RWPE1 (cell line): ENCODE data around the gene BRD9.
"Not testable (repeated sequence)": the region's sequence is repeated elsewhere in the genome, so short reads cannot be mapped to it uniquely, and the experiment has no call there.

Source experiments
- CTCF ChIA-PET: fragments of 350-600 bp; sonication (Branson Sonifier 250); formaldehyde crosslinking; extraction: SDS; loops from one replicate; lab custom pipeline; 2021; lab: Yijun Ruan, JAX
- POLR2A ChIA-PET: fragments of 400-600 bp; formaldehyde crosslinking; extraction: SDS; loops from one replicate; lab custom pipeline; 2020; ENCODE audit warnings: antibody characterized with exemption; ENCODE audit not compliant: low non-redundant PET; lab: Yijun Ruan, JAX
- DNase-seq: peaks from one replicate; pipeline ENCODE4 v3.0.0; 2012; ENCODE audit warnings: low spot score
- H3K27ac ChIP-seq: fragments of 450-650 bp; 2 replicates; pipeline ENCODE4 v1.5.1; 2017
- TF ChIP-seq, protein P1 (sequence below): fragments of 450-650 bp; conservative IDR thresholded peaks from 2 replicates; pipeline ENCODE4 v1.5.1; 2017; ENCODE audit warnings: low read depth, mild to moderate bottlenecking

The BRD9 gene

DNA sequence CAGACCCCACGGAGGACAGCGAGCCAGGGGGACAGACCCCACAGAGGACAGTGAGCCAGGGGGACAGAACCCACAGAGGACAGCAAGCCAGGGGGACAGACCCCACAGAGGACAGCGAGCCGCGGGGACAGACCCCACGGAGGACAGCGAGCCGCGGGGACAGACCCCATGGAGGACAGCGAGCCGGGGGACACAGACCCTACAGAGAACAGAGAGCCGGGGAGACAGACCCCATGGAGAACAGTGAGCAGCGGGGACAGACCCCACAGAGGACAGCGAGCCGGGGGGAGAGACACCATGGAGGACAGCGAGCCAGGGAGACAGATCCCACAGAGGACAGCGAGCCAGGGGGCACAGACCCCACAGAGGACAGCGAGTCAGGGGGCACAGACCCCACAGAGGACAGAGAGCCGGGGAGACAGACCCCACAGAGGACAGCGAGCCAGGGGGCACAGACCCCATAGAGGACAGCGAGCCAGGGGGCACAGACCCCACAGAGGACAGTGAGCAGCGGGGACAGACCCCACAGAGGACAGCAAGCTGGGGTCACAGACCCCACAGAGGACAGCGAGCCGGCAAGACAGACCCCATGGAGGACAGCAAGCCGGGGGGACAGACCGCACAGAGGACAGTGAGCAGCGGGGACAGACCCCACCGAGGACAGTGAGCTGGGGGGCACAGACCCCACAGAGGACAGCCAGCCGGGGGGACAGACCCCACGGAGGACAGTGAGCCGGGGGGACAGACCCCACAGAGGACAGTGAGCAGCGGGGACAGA is 37.4 kb downstream of the BRD9 start:
- no peak for DNase-seq
- ChIA-PET POLR2A (no interaction called here), CTCF (no interaction called here)
- TF ChIP-seq, protein P1, sequence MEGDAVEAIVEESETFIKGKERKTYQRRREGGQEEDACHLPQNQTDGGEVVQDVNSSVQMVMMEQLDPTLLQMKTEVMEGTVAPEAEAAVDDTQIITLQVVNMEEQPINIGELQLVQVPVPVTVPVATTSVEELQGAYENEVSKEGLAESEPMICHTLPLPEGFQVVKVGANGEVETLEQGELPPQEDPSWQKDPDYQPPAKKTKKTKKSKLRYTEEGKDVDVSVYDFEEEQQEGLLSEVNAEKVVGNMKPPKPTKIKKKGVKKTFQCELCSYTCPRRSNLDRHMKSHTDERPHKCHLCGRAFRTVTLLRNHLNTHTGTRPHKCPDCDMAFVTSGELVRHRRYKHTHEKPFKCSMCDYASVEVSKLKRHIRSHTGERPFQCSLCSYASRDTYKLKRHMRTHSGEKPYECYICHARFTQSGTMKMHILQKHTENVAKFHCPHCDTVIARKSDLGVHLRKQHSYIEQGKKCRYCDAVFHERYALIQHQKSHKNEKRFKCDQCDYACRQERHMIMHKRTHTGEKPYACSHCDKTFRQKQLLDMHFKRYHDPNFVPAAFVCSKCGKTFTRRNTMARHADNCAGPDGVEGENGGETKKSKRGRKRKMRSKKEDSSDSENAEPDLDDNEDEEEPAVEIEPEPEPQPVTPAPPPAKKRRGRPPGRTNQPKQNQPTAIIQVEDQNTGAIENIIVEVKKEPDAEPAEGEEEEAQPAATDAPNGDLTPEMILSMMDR, result no peak
- H3K27ac ChIP-seq, result no peak overlapping the region

DNA sequence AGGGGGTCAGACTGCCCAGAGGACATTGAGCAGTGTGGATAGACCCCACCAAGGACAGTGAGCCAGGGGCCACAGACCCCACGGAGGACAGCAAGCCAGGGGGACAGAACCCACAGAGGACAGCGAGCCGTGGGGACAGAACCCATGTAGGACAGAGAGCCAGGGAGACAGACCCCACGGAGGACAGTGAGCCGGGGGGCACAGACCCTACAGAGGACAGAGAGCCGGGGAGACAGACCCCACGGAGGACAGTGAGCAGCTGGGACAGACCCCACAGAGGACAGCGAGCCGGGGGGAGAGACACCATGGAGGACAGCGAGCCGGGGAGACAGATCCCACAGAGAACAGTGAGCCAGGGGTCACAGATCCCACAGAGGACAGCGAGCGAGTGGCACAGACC is 38.4 kb downstream of the BRD9 start:
- DNase-seq, result no peak
- TF ChIP-seq, protein P1, result no peak
- H3K27ac ChIP-seq, result no peak overlapping the region
- POLR2A ChIA-PET, result no interaction called here
- CTCF ChIA-PET, result no interaction called here

DNA sequence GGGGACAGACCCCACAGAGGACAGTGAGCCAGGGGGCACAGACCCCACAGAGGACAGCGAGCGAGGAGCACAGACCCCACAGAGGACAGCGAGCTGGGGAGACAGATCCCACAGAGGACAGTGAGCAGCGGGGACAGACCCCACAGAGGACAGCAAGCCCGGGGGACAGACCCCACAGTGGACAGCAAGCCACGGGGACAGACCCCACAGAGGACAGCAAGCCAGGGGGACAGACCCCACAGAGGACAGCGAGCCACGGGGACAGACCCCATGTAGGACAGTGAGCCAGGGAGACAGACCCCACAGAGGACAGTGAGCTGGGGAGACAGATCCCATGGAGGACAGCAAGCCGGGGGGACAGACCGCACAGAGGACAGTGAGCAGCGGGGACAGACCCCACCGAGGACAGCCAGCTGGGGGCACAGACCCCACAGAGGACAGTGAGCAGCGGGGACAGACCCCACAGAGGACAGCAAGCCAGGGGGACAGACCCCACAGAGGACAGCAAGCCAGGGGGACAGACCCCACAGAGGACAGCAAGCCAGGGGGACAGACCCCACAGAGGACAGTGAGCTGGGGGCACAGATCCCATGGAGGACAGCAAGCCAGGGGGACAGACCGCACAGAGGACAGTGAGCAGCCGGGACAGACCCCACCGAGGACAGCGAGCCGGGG is 39.0 kb downstream of the BRD9 start:
- POLR2A ChIA-PET, DNase-seq, H3K27ac ChIP-seq: not testable (repeated sequence)
- CTCF ChIA-PET, result interaction anchor here (0.7 kb wide), 1 partner anchor 8 kb away, joined by 3 read pairs; no protein-coding TSS in a partner anchor

DNA sequence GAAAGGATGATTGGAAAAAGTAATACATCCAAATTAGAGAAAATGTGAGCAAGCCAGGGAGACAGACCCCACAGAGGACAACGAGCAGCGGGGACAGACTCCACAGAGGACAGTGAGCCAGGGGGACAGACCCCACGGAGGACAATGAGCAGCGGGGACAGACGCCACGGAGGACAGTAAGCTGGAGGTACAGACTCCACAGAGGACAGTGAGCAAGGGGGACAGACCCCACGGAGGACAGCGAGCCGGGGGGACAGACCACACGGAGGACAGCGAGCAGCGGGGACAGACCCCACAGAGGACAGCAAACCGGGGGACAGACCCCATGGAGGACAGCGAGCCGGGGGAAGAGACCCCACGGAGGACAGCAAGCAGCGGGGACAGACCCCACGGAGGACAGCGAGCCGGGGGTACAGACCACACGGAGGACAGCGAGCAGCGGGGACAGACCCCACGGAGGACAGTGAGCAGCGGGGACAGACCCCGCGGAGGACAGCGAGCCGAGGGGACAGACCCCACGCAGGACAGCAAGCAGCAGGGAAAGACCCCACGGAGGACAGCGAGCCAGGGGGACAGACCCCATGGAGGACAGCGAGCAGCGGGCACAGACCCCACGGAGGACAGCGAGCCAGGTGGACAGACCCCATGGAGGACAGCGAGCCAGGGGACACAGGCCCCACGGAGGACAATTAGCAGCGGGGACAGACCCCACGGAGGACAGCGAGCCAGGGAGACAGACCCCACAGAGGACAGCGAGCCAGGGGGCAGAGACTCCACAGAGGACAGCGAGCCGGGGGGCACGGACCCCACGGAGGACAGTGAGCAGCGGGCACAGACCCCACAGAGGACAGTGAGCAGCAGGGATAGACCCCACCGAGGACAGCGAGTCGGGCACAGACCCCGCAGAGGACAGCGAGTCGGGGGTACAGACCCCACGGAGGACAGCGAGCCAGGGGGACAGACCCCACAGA is 39.9 kb downstream of the BRD9 start:
- TF ChIP-seq, protein P1, result no peak
- DNase-seq, result no peak
- ChIA-PET CTCF (interaction anchor here (0.6 to 1.1 kb wide), 2 partner anchors 9 to 183 kb away, joined by 3 read pairs; no protein-coding TSS in a partner anchor), POLR2A (no interaction called here)
- H3K27ac ChIP-seq, result no peak overlapping the region

DNA sequence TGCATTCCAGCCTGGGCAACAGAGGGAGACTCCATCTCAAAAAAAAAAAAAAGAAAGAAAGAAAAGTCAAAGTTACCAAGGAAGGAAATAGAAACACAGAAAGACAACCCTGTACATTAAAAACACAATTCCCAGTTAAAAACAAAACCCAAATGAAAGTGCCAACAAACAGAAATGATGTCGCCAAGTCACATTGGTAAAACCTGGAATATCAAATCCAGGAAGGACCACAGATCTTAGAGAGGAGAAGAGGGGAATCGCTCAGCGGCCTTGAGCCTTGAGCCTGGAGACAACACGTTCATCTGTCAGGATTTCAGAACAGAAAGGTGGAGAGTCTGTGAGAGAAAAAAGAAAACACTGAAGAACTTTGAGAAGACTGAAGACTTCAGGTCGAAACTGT is 40.6 kb downstream of the BRD9 start:
- TF ChIP-seq, protein P1, result no peak
- DNase-seq, result no peak
- POLR2A ChIA-PET, result no interaction called here
- CTCF ChIA-PET, result interaction anchor here (1.1 kb wide), 1 partner anchor 10 kb away, joined by 3 read pairs; no protein-coding TSS in a partner anchor
- H3K27ac ChIP-seq, result no peak overlapping the region

DNA sequence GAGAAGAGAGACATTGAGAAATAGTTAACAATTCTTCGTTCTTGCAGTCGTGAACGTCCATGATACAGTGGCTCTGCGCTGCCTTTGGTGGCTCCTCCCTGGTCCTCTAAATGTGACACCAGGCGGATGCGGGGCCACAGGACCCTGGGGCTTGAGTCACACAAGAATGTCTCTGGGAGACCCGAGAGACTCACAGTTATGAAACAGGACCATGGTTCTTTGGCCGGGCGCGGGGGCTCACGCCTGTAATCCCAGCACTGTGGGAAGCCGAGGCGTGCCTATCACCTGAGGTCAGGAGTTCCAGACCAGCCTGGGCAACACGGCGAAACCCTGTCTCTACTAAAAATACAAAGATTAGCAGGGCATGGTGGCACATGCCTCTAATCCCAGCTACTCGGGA is 41.0 kb downstream of the BRD9 start:
- TF ChIP-seq, protein P1, result no peak
- no peak overlapping the region for H3K27ac ChIP-seq
- ChIA-PET POLR2A (no interaction called here), CTCF (interaction anchor here (0.5 to 1.1 kb wide), 2 partner anchors 9 to 10 kb away, joined by 3 read pairs; no protein-coding TSS in a partner anchor)
- DNase-seq, result no peak
